ENCODE data around the gene P4HTM. TPM values are rescaled to one million over a fixed set of nuclear protein-coding genes. Genes with fewer than 3 reads are reported as not detected.

Gene P4HTM
- total and polyA plus RNA-seq, 2 donors (not counting 3 experiments of a cell fraction or from before 2014, with no cell fraction given): 23.0 to 32.7 TPM

GRCh38 chr3:48962340-48962739, 27.7 kb upstream of the P4HTM start:
- POLR2A ChIA-PET: no interaction called here
- intact Hi-C loops (cut with micrococcal nuclease): no loop called here

More at GRCh38 chr3:48962340-48962739, 27.7 kb upstream of the P4HTM start:
- CTCF ChIA-PET: no interaction called here
- H3K9me3 ChIP-seq (replicated peaks; ENCODE audit: control insufficient read depth, insufficient read depth, low read length): no peaks in the 10 kb centered on the region
- peaks cover 3% of the 10 kb centered on the region for H3K79me2 ChIP-seq (ENCODE audit: control insufficient read depth, insufficient read depth, low read length)
- H3K27ac ChIP-seq (ENCODE audit: insufficient read depth, low read depth, low read length): no peak overlapping the region
- no peaks in the 10 kb centered on the region for H3K9me1 ChIP-seq (replicated peaks; ENCODE audit: control insufficient read depth, extremely low read depth, insufficient read depth, low read length)
- H3K36me3 ChIP-seq (ENCODE audit: control insufficient read depth in 2 of 2, extremely low read depth in 1 of 2, insufficient read depth in 2 of 2, low read length in 2 of 2): peaks cover 9 to 11% of the 10 kb centered on the region in 2 experiments
- FAIRE-seq (no peak), DNase-seq (ENCODE audit: low read depth, low spot score) (no peak)
- no peaks in the 10 kb centered on the region for H3K4me1 ChIP-seq (ENCODE audit: control insufficient read depth, extremely low read depth, insufficient read depth, low read length)
- no TSS peak for BruUV-seq (replicated peaks)
- no peak for TF ChIP-seq MAX (IDR thresholded peaks at IDR 0.05; ENCODE audit: insufficient read depth, insufficient read length)
- TF ChIP-seq EZH2 (IDR thresholded peaks at IDR 0.05; ENCODE audit: borderline replicate concordance, low read depth, low read length, severe bottlenecking): no peak
- no peak for TF ChIP-seq POLR2A (IDR thresholded peaks at IDR 0.05; ENCODE audit: low read depth, low read length)
- TF ChIP-seq FOS (IDR thresholded peaks at IDR 0.05; ENCODE audit: borderline replicate concordance, insufficient read depth, low read length): no peak
- no peak for TF ChIP-seq GATA2 (IDR thresholded peaks at IDR 0.05; ENCODE audit: insufficient read depth, insufficient read length, low read depth, low read length)
- no peak for TF ChIP-seq JUN (IDR thresholded peaks at IDR 0.05; ENCODE audit: borderline replicate concordance, insufficient read depth, insufficient read length, low read depth)
- no peak for TF ChIP-seq POLR2AphosphoS5 (IDR thresholded peaks at IDR 0.05; ENCODE audit: insufficient read depth, low read depth, low read length)
- no peak for TF ChIP-seq MYC (IDR thresholded peaks at IDR 0.05; ENCODE audit: low read depth, low read length)
- no peak for TF ChIP-seq CTCF (IDR thresholded peaks at IDR 0.05; ENCODE audit: extremely low read depth in 1 of 2, insufficient read depth in 1 of 2, low read depth in 1 of 2, low read length in 2 of 2)
- H2AFZ ChIP-seq (ENCODE audit: low read depth, low read length): no peak overlapping the region
- dilution Hi-C loops (cut with MboI; ENCODE audit: extremely low pct_ligation_motif_present, low sequenced_read_pairs): no loop called here
- no peak overlapping the region for H3K9ac ChIP-seq (replicated peaks; ENCODE audit: extremely low read depth, insufficient read depth, low read length)
- H4K20me1 ChIP-seq (replicated peaks; ENCODE audit: control insufficient read depth, extremely low read depth, insufficient read depth, low read length): no peaks in the 10 kb centered on the region
- H3K4me3 ChIP-seq (replicated peaks in 1 of 3; ENCODE audit: insufficient read depth in 1 of 3, low read depth in 1 of 3, low read length in 3 of 3): no peak overlapping the region
- no peak overlapping the region for H3K4me2 ChIP-seq (ENCODE audit: insufficient read depth, low read length)
- no peaks in the 10 kb centered on the region for H3K27me3 ChIP-seq (ENCODE audit: control insufficient read depth in 2 of 2, insufficient read depth in 2 of 2, low read length in 2 of 2)

Measured in endothelial cell of umbilical vein (primary cell).